SW480 (cell line): Measurements from ENCODE around the gene SYNDIG1.

Source experiments
- DNase-seq: peaks from one replicate; pipeline ENCODE4 v3.0.0-alpha.2; 2016; ENCODE audit warnings: low spot score

The SYNDIG1 gene

GRCh38 chr20:24674921-24675605, 205.6 kb downstream of the SYNDIG1 start:
- no peak for DNase-seq

DNA sequence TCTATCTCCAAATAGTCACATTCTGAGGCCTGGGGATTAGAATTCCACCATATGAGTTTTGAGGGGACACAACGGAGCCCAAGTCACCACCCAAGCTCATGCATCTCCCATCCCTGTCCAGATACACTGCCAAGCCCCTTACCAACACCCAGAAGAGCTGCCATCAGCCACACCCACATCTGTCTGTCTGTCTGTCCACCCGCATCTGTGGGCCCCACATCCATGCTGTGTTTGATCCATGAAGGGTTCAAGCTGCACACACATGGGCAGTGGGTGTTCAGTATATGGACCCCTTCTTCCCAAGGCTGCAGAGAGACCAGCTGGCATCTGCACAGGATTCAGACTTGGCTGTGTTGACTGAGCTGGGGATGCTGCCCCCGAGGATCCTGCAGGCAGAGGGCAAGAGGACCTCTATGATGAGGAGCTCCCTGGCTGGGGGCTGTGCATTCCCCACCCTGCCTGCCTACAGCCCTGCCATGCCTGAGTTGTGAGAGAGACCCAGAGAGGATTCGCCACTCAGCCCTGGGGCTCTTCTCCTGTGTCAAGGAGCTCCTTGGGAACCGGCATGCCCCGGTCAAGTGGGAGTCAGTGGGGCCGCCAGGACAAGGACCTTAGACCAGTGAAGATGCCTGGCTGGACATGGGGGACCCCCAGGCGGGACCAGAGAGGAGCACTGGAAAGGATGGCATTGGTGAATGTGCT, 206.4 kb downstream of the SYNDIG1 start:
- no peak for DNase-seq

DNA sequence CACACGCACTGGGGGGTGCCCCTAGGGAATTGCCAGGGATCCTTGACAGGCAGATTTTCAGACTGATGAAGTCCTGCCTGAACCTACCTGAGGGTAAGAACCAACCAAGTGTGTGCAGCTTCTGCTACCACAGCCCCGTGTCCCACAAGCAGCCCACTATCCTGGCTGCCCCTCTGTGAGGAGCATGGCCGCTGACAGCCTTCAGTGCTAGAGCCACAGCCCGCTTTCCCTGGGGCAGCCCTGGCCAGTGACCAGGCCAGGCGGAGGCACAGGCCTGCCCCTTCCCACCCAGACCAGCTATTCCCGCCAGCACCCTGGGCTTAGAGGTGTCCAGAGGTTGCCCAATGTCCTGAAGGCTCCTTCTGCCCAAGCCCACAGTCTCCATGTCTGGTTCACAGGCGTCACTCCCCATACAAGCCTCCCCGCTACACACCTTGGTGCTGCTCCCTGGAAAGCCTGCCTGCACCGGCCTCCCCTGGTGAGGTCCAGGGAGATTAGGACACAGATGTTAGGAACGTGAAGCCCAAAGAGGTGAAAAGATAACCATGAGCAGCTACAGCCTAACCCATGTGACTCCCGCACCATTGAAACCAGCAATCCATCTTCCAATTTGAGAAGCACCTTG, 207.0 kb downstream of the SYNDIG1 start:
- DNase-seq = no peak

GRCh38 chr20:24676978-24677370, 207.5 kb downstream of the SYNDIG1 start:
- no peak for DNase-seq

DNA sequence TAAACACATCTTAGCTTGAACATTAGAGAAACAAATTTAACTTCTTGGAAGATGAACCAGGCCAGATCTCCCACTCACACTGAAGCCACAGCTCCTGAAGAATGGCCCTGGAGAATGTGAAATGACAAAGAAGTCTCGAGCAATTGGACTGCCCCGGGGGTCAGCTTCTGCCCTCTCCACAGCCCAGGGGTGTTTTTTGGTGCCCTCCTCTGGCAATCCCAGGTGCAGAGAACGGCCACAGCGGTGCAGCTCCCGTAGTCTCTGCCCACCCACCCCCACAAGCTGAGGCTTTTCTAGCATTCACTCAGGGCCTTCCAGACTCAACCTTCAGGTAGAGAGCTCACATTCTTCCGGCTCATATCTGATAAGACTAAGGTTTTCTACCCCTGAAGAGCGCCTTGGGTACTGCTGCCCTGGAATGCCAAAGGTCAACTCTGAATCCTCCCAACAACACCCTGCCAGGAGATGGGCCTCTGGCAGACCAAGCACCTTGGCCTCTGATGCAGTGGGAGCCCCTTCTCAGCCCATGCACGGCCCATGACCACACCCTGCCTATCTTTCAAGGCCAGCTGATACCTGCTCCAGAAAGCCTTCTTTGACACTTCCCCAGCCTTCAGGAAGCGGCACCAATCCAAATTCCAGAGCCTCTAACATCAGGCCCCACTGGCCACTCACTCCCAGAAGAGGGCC, 208.3 kb downstream of the SYNDIG1 start:
- DNase-seq = no peak

- no peak for DNase-seq
Observed at GRCh38 chr20:24678351-24679106, 209.1 kb downstream of the SYNDIG1 start.

GRCh38 chr20:24679448-24680047, 210.1 kb downstream of the SYNDIG1 start:
- no peak for DNase-seq

GRCh38 chr20:24681634-24682495, 212.4 kb downstream of the SYNDIG1 start:
- no peak for DNase-seq

DNA sequence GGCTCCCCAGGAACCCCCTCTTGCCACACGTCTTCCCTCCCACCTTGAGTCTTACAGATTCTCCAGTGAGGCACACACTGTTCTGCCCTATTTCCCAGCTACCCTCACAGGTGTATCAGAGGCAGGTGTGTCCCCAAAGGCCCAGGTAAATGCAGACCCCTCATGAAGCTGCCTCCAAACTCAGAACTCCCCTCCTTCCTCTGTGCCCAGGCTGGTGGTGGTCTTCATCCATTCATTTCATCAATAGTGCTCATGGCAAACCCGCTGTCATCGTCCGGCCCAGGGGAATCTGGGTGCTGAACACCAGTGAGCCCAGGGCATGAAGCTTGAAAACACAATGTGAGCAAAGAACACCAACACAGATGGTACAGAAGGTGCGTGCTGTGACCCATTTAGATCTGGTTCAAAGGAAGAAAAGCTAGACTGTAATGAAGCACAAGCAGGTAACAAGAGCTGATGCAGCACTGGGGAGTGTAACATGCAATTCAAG, 213.1 kb downstream of the SYNDIG1 start:
- no peak for DNase-seq

GRCh38 chr20:24683676-24684075, 214.2 kb downstream of the SYNDIG1 start:
- DNase-seq = no peak

- DNase-seq = no peak
Observed at GRCh38 chr20:24684421-24684871, 215.0 kb downstream of the SYNDIG1 start.

DNA sequence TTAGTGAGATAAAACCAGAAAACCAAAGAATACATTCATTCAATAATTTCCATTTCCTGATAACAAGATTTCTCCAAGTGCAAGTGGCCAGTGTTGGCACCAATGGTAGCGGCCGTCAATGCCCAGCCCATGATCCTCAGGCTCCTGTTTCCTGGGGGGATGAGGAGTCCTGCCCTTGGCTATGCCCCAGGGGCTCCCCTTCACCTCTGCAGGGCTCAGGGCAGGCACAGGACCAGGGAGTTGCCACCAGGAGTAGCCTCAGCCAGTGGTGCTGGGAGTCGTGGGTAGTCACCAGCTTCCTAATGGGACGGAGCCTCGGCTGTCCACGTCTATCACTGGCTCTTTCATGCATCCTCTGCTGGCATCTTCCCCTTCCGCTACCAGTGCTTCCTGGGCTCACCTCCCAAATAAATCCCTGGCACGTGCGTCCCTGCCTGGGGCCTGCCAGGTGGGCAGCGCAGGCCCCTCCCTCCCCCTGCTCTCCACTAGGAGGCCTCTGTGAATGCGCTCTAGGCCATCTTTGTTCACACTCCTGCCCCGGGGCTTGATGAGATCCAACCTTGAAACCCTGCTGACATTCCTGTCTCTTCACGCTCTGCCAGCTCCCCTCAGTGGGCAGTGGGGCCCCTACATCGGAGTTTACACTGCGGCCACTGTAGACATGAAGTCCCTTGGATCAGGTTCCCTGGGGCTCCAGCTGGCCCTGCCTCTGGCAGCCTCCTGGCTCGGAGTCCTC, 215.7 kb downstream of the SYNDIG1 start:
- DNase-seq = no peak

DNA sequence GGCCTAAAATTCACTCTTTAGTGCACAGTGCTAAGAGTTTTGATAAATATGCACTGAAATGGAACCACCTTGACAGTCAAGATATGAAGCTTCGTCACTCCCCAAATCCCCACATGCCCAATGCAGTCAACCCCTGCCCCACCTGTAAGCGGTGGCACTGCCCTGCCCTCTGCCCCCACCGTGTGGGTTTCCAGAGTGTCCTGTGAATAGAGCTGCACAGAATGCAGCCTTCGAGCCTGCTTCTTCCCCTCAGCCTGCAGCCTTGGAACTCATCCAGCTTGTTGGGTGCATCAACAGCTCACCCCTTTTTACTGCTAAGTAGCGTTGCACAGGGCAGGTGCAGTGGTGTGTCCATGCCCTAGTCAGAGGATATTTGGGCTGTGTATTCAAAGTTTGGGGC, 216.3 kb downstream of the SYNDIG1 start:
- no peak for DNase-seq

DNA sequence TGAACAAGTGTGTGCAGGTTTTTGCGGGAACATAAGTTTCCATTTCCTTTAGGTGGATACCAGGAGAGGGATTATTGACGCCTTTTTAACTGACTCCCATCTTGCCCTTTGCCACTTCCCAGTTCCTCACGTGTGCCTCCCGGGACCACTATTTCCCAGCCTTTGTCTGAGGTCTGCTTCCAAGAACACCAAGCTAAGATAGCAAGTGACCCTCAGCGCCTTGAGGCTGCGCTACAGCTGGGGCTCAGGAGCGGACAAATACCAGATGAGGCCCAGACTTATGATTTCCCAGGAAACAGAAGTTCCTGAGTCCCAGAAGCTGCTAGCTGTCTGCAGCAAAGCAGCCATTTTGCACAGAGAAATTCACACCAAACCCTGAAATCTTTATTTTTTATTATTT, 216.7 kb downstream of the SYNDIG1 start:
- DNase-seq = no peak

DNA sequence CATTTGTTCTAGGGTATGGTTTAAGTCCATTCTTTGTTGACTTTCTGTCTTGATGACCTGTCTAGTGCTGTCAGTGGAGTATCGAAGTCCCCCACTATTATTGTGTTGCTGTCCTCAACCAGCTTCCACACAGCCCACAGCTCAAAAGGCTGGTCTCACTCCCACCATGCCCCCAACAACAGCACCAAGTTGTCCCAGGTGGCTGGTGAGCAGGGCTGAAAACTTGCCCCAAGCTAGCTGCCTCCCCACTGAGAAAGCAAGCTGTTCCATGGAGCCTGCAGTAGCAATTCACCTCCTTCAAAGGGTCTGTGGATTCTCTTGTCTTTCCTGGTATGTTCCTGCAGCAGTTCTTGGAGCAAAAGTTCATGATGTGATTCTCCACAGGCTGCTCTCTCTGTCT, 221.0 kb downstream of the SYNDIG1 start:
- no peak for DNase-seq

DNA sequence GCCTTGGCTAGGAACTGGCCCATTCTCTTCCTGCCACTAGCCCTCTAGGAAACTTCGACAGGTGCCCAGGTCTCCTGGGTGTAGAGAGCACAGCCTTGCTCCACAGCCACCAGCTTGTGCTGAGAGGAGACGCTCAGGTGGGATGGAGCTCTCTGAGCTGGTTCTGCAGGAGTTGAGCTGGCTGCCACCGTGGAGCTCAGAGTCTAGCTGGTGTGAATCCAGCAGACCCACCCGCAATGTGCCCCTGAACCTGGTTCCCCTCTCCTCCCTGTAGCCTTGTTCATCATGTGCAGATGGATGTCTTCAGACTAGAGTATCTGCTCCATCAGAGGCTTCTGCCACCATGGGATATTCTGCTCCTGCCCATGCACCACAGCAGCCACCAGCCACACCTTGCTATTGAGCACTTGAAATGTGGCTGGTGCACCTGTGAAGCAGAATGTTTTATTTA, 222.5 kb downstream of the SYNDIG1 start:
- no peak for DNase-seq

DNA sequence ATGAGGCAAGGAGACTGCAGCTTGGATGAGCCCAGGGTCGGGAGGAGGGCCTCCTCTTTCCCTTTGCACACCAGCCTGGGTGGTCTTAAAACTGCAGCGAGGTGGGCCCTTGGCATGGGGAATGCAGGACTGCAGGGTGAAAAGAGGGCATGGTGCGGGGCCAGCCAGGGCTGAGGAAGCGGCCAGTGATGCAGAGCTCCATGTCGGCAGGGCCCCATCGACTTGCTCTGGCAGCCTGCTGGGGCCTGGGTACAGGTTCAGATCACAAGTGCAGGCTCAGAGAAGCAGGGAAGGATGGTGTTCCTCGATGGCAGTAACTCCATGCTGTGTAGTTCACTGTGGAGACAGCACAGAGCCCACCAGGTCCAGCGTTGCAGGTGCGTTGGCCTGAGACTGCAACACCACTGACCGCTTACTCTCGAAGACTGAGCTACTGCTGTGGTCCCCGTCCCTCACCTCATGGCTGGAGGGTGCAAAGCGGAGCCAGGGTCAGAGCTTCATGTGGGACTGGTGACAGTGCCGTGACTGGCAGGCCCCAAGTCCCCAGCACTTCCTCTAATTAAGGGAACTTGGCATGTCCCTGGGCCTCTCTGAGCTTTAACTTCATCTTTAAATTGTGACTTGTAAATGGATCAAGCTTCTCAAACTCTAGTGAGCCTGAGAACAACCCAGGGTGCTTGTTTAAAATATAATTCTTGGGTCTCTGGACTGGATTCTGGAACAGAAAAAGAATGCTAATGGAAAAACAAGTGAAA, 223.2 kb downstream of the SYNDIG1 start:
- no peak for DNase-seq

DNA sequence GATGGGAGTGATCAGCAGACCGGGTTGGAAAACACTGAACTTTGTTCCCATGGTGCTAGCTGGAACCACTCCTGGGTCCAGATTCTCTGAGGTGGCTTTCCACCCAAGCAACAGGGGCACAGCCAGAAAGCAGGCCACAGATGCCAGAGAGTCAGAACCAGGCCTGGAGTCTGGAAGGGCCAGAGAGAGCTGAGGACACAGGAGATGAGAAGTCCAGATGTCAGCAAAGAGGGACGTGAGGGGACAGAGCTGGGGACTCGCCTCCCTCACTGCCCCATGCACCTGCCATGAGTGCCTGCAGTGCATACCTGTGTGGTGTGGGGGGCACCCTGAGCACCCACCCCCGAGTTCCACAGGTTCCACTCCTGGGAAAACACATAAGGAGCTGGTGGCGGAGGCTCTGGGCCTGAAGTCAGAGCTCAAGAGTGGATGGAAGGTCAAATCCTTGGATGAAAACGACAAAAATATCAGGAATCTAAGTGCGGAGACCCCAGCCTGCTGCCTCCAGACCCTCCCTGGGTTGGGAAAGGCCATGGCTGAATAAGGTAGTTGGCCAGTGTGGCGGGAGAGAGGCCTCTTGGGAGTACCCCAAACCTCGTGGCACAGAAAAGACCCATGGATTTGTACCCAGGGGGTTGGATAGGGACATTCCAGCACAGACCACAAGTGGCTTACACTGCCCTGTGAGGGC, 224.2 kb downstream of the SYNDIG1 start:
- no peak for DNase-seq
